GM21619 (cell line): ENCODE measurements around the gene ST7.
"Not testable (repeated sequence)": the region's sequence is repeated elsewhere in the genome, so short reads cannot be mapped to it uniquely, and the experiment has no call there.

Source experiments
- ATAC-seq: cut with Tn5 transposase; IDR thresholded peaks from one replicate; pipeline ENCODE4 v1.9.1; 2021; ENCODE audit not compliant: unreplicated experiment

The ST7 gene

DNA sequence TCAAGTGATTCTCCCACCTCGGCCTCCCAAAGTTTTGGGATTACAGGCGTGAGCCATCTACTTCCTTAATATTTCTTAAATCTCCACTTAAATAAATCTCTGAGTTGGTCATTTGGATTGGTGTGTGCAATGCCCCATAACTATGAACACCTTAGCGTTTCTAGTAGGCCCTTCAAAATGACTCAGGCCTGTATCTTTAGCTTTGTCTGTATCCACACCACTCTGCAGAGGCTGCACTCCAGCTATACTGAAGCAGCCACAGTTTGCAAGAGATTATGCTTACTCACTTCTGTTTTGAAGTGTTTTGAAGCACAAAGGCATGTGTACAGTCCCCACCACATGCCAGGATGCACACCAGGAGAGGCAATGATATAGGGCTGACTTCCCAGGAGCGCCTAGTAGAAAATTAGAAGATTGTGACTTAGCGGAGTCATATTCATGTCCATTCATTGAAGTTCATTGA lies 2.4 kb upstream of the ST7 start:
- ATAC-seq, result no peak

DNA sequence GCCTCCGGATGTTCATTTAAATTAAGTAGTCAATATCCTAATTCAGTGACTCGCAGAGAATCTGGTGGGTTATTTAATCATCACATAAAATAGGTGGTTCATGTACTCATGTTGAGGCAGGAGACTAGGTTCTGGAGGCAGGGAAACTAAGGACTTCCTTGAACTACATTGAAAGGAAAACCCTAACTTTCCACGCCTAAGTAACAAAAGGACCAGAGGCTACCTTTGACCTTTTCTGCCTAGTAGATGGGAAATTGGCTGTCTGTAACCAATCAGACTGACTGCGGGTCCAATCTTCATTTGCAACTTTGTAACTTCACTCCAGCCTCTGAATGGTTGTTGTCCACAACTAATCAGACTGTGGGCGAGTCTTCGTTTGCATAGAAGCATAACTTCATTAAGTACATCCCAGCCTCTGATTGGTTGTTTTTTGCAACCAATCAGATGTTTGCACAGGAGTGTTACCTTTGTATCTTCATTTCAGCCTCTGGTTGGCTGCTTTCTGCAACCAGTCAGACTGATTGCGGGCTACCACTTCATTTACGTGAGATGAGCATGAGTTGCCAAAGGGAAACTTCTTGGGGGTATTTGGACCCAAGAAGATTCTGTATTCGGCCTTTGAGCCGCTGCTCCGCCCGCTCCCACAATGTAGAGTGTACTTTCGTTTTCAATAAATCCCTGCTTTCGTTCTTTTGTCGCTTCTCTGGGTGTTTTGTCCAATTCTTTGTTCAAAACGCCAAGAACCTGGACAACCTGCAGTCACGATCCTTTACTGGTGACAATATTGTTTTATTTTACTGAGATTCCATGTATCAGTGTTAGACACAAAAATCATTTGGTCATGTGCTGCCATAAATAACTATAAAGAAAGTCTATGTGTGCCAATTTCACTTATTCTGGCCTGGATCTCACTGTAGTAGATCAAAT lies 1.7 kb upstream of the ST7 start:
- ATAC-seq, result no peak

DNA sequence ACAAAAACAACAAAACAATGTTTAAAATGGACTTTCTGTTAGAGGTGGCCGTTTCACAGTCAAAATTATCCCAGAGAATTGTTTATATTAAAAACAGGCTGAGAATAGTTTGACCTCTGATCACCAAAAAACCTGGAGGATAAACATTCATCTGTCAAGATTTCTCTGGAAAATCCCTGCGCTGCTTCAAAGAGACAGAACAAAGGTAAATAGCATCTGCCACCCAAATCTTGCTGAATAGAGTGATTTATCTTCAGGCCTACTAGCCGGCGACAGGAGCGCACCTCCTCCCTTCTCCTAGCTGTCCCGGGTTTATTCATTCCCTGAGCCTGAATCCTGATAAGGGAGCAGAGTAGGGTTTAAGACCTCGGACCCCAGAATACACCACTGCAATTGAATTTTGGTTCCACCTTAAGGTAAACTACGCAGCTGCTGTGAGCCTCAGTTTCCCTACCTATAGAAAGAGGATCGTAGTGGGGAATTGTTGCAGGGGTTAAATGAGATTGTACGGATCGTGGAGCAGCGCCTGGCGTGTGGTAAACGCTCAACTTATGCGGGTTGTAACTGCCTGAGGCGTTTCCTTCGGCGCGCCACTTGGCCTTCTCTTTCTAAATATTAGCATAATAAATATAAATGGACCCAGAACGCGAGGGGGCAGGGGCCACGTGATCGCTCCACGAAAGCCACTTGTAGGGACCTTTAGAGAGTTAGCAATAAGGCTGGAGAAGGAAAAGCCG lies 498 bp upstream of the ST7 start:
- peak; percentile 10 for ATAC-seq

DNA sequence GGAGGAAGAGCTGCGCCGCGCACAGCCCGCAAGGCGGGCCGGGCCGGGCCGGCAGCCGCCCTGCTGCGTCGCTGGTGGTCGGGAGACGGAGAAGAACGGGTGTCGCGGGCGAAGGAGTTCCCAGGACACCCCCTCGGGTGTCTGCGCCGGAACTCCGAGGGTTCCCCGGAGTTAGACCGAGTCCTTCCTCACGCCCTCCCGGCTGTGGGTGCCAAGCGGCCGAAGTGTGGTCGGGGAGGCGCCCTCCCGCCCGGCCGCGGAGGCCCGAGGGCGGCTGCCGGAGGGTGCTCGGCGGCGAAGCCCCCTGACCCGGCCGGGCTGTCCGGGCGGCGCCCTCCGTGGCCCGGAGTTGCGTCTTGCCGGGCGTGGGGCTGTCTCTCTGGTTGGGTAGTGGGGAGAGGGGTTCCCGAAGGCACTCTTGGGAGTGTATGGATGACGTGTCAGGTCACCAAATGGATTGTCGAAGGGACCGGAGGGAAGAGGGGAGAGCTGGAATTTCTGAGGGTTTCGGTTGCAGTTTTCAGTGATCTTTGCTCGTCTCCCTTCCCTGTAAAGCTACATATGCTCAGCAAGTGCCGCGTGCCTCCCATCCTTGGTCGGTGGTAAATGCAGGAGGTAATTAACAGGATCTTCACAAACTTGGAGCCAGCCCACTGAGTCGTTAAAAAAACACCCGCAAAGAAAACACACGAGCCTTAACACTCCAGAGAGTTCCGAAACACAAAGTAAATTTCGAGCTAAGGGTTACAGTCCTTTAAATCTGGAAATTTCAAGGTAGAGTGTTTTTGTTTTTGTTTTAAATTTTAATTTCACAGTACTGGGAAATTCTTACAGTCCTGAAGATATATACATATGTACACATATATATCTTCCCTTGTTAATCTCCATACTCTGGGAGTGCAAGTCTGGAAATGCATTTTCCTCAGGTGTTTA lies 871 bp downstream of the ST7 start:
- ATAC-seq, result peak; percentile 14

DNA sequence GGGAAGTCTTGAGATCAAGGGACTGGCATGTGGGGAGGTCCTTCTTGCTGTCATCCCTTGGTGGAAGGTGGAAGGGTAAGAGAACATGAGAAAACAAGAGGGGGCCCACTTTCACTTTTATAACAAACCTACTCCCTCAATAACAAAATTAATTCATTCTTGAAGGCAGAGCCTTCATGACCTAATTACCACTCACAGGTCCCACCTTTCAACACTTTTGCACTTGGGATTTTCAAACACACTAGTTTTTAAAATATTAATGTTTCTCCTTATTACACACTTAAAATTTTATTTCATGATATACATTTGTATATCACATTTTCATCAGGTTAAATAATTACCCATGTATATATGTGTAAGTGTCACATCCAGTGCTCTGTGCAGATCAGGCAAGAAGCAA lies 2.0 kb downstream of the ST7 start:
- no peak for ATAC-seq

DNA sequence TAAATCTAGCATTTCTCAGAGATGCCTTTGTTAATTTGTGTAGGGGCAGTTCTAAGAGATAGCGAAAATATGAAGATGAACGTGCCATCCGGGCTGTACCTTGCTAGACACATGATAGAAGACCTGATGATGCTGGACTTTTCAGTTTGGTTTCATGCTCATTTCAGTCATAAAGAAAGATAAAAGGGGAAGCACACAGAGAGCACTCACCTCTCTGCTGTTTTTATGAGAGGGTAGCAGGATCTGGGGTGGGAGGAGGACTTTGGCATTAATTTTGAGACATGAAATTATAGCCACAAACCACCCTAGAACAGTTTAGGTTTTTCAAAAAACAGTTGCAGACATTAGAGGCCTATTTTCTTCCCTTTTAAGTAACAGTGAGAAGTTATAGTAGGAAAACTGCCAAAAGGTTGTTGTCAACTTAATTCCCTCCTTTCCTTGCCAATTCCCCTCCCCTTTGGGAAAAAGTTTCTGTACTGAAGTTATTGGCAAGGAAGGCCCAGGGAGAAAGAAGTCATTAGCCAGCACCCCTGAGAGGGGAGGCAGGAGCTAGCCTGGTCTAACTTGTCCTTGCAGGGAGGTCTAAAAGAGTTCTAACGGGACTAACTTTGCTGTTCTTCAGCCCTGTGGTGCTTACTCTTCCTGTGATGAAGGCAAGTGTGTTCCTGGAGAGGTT lies 2.6 kb downstream of the ST7 start:
- peak; percentile 78 for ATAC-seq

DNA sequence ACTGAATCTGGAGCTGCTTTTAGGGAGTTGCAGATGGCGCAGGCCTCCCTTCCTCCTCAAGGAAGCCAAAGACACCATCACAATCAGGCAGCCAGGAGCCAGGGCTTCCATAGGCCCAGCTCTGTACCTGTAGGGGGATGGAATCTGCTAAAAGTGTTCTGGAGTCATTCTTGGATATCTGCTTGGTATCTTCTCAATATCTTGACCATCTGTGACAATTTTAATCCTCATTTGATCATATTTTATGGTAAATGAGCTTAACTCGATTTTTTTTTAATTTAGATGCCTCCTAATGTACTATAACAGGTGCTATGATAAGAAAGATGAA lies 3.1 kb downstream of the ST7 start:
- no peak for ATAC-seq

DNA sequence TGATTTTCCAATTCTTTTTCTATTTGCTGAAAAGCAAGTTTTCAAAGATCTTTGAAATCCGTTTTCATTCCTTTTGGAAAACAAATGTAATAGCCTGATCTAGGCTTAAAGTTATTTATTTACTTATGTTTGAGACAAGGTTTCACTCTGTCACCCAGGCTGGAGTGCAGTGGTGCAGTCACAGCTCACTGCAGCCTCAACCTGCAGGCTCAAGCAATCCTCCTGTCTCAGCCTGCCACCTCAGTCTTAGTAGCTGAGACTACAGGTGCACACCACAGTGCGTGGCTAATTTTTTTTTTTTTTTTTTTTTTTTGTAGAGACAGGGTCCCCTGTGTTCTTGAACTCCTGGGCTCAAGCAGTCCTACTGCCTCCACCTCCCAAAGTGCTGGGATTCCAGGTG lies 4.6 kb downstream of the ST7 start:
- ATAC-seq, result peak; percentile 35

DNA sequence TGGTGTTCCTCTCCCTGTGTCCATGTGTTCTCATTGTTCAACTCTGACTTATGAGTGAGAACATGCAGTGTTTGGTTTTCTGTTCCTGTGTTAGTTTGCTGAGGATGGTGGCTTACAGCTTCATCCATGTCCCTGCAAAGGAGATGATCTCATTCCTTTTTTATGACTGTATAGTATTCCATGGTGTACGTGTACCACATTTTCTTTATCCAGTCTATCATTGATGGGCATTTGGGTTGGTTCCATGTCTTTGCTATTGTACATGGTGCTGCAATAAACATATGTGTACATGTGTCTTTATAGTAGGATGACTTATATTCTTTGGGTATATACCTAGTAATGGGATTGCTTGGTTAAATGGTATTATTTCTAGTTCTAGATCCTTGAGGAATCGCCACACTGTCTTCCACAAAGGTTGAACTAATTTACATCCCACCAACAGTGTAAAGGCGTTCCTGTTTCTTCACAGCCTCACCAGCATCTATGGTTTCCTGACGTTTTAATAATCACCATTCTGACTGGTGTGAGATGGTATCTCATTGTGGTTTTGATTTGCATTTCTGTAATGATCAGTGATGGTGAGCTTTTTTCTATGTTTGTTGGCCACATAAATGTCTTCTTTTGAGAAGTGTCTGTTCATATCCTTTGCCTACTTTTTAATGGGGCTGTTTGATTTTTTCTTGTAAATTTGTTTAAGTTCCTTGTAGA lies 8.8 kb downstream of the ST7 start:
- not testable (repeated sequence) for ATAC-seq

DNA sequence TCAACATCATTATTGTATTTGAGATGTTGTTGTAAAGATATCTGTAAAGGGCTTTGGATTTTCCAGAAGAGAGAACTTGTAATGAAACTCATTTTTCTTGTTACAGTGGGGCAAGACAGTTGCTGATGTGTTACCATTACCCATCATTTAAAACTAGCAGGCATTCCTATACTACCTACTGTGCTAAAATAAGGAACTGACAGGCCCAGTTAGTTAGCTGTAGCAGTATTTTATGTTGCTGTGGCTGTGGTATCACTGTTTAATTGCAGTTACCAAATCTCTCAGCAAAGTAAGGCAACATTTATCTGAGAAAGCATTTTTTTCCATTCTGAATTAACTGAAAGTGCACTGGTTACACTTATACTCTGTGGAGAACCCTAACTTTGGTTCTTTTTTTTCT lies 9.9 kb downstream of the ST7 start:
- ATAC-seq, result no peak

DNA sequence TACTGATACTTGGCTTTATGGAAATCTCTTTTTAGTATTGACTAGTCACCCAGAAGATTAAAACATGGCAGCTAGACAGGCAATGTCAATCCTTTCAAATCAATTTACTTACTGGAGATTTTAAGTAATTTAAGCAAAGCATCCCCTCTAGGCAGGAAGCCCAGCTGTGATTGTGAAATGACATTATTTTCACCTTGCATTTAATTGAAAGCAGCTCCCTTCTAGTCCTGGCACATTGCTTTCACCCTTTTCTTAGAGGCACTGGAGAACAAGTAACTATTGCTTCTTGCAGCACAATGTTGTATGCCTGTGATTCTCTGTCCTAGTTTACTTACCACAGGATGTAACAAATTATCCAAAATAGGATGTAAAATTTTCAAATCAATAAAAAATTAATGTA lies 13.3 kb downstream of the ST7 start:
- no peak for ATAC-seq

DNA sequence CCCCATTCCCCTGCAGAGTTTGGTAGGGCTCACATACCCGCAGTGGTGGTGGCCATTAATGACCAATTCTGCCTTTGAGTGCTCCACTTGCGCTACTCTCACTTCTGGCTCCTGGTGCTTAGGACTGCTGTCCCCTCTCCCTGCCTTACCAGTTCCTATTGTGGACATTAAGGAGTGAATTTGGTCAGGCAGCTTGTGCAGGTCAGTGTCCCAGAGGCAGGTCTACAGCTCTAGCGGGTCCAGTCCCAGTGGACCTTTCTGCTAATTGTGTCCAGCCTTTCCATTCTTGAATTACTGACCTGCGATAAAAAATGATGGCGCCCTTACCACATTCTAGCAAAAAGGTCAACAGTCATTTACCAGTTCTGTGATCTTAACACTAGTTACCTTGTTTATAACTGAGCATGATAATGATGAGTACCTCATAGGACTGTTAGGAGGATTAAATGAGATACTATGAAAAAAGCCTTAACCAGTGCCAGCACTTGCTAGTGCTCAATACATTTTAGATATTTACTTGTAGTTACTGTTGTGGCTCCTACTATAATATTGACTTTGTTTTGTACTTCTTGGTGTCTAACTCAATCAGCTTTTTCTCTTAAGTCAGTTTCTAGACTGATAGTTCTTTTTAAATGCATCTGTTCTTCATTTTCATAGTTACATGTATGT lies 14.1 kb downstream of the ST7 start:
- no peak for ATAC-seq

DNA sequence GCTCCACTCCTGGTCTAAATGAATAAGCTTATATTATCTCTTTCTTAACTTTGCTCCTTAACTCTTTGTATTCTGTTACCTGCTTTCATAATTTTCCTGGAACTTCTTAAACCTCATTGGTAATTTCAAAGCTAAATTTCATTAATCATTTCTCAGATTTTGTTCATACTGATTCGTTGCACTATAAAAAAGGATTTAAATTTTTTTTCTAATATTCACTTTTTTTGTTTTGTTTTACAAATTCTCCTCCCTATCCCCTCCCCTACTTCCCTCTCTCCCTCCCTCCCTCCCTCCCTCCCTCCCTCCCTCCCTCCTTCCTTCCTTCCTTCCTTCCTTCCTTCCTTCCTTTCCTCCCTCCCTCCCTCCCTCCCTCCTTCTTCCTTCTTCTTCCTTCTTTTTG lies 14.7 kb downstream of the ST7 start:
- ATAC-seq, result no peak

DNA sequence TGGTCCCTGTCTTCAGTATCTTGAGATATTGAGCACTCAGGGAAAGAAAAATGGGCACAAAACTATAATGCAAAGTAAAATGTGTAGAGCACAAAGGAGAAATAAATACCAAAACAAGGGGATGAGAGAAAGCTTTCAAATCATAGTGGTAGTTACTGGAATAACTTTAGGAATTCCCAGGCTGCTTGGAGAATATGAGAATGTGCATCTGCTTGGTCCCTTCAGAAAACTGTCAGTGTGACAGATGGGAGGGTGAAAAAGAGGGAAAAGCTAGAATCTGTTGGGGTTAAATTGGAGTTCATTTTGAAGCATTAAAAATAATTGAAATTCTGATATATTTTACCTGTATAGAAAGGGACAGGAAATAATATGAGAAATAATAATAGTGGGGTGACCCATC lies 15.3 kb downstream of the ST7 start:
- no peak for ATAC-seq

DNA sequence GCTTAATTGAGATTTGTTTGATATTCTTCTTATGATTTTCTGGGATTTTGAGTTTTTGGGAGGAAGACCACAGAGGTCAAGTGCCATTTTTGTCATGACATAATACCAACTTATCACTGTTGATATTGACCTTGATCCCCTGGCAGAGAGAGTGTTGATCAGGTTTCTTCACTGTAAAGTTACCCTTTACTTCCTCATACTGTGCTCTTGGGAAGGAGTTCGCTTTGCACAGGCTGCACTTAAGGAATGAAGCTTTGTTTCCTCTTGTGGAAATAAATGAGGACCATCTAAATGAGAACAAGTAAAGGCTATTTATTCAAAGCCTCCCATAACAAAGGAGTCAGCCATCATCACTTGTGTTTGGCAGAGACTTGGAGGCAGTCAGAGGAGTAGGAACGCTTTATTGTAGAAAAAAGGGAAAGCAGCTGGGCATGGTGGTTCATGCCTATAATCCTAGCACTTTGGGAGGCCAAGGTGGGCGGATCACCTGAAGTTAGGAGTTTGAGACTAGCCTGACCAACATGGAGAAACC lies 16.1 kb downstream of the ST7 start:
- no peak for ATAC-seq

DNA sequence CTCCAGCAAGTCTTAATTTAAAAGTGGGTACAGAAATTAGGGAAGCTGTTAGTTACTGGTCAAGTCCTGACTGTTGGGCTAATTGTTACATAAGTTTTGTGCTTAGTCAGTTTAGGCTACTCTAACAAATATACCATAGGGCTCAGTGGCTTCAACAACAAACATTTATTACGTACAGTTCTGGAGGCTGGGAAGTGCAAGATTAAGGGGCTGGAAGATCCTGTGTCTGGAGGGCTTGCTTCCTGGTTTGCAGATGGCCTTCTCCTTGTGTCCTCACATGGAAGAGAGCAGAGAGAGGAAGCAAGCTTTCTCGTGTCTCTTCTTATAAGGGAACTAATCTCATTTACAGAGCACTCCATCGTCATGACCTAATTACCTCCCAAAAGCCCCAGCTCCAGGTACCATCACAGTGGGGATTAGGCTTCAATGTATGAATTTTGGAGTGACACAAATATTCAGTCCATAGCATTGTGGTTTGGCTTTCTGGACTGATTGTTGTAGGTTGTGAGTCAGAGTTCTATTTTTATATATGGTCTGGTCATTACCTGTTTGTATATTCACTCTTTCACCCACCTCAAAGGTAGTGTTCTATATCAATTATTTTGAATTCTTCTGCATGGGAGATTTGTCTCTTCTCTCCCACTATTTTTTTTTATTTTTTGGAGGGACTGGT lies 17.1 kb downstream of the ST7 start:
- ATAC-seq, result peak; percentile 65

DNA sequence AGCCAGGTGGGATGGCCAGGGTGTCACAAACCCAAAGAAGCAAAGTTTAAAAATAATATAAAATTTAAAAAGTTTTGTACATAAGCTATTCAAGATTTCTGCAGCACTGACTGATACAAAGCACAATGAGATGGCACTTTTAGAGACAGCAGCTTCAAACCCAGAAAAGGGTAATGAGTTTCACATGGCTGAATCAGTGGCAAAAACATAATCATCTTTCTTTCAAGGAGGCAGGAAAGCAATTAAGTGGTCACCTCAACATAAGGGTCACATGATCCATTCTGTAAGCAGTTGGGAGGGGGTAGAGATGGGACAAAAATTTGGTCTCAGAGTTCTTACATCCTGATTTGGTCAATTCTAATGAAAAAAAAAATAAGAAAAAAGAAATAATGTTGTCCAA lies 17.9 kb downstream of the ST7 start:
- ATAC-seq, result not testable (repeated sequence)

DNA sequence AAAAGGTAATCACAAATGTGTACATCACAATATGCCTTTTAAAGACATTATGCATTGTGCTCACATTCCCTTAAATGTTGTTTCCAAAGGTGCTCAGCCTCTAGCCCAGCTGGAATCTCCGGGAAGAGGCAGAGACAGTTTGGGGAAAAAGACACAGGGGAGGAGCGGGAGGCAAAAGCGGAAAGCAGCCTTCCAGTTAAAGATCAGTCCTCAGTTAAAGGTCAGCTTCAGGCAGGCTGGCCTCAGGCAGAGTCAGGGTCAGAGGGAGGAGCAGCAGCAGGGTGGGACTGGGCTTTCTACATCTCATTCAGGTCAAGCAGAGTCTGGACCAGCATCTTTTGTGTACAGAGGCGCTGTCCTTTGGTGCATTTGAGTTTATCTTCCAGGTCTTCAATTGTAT lies 18.6 kb downstream of the ST7 start:
- no peak for ATAC-seq

DNA sequence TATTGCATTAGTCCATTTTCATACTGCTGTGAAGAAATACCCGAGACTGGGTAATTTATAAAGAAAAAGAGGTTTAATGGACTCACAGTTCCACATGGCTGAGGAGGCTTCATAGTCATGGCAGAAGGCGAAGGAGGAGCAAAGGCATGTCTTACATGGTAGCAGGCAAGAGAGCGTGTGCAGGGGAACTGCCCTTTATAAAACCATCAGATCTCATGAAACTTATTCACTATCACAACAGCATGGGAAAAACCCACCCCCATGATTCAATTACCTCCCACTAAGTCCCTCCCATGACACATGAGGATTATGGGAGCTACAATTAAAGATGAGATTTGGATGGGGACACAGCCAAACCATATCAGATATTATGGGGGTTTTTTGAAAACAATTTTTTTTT lies 21.7 kb downstream of the ST7 start:
- ATAC-seq, result not testable (repeated sequence)
